Keratinocyte (primary cell): ENCODE data around the gene ATP2A3. TPM values are rescaled to one million over a fixed set of nuclear protein-coding genes. Genes with fewer than 3 reads are reported as not detected.

Experiments used
- DNase-seq: peaks from one replicate; pipeline ENCODE4 v3.0.0-alpha.2; 2011; ENCODE audit warnings: low read depth, missing footprints, low spot score
- FAIRE-seq: peaks from 2 replicates; lab custom pipeline; 2011; peaks lifted over from hg19 to GRCh38; lab: Jason Lieb, UNC
- H2AFZ ChIP-seq: 2 replicates; pipeline ENCODE4 v1.6.0; 2012; ENCODE audit warnings: low read length, control low read depth, inconsistent platforms; ENCODE audit not compliant: control insufficient read depth
- H3K27ac ChIP-seq: 2 replicates; pipeline ENCODE4 v1.5.1; 2011; ENCODE audit warnings: low read length; ENCODE audit not compliant: control insufficient read depth, insufficient read depth
- H3K27me3 ChIP-seq: 3 replicates; pipeline ENCODE4 v1.6.0; 2011; ENCODE audit warnings: low read length; ENCODE audit not compliant: control insufficient read depth, insufficient read depth; ENCODE audit errors: extremely low read depth
- H3K36me3 ChIP-seq, 2 experiments: 2 replicates in 1 of 2; 3 replicates in 1 of 2; pipeline ENCODE4 v1.5.1; 2011; ENCODE audit warnings: low read length in 2 of 2, mild to moderate bottlenecking in 1 of 2; ENCODE audit not compliant: control insufficient read depth in 2 of 2, insufficient read depth in 2 of 2; ENCODE audit errors: extremely low read depth in 1 of 2
- H3K4me1 ChIP-seq: 3 replicates; pipeline ENCODE4 v1.5.1; 2011; ENCODE audit warnings: low read length; ENCODE audit not compliant: control insufficient read depth, insufficient read depth; ENCODE audit errors: extremely low read depth
- H3K4me2 ChIP-seq: 3 replicates; pipeline ENCODE4 v1.6.0; 2011; ENCODE audit warnings: low read depth, low read length; ENCODE audit not compliant: control insufficient read depth, insufficient read depth; ENCODE audit errors: extremely low read depth
- H3K4me3 ChIP-seq, 3 experiments: fragments of 200-600 bp in 1 of 3; sonication (generic) in 1 of 3; 2 replicates in 2 of 3; 3 replicates in 1 of 3; pipeline ENCODE4 v1.5.1; 2011 to 2016; ENCODE audit warnings: low read length in 3 of 3, mild to moderate bottlenecking in 3 of 3, control low read depth in 2 of 3, inconsistent platforms in 1 of 3, low read depth in 1 of 3, mixed read lengths in 1 of 3, mixed run types in 1 of 3, moderate library complexity in 1 of 3; ENCODE audit not compliant: control insufficient read depth in 2 of 3, insufficient read depth in 2 of 3; ENCODE audit errors: extremely low read depth in 1 of 3
- H3K79me2 ChIP-seq: 2 replicates; pipeline ENCODE4 v1.6.0; 2012; ENCODE audit warnings: low read length; ENCODE audit not compliant: control insufficient read depth, insufficient read depth
- H3K9ac ChIP-seq: 3 replicates; pipeline ENCODE4 v1.6.0; 2011; ENCODE audit warnings: low read length; ENCODE audit not compliant: control insufficient read depth, insufficient read depth; ENCODE audit errors: extremely low read depth
- H3K9me1 ChIP-seq: 3 replicates; pipeline ENCODE4 v1.6.0; 2011; ENCODE audit warnings: low read length; ENCODE audit not compliant: control insufficient read depth, insufficient read depth; ENCODE audit errors: extremely low read depth
- H3K9me3 ChIP-seq: 2 replicates; pipeline ENCODE4 v1.5.1; 2012; ENCODE audit warnings: low read depth, low read length; ENCODE audit not compliant: control insufficient read depth
- H4K20me1 ChIP-seq: 3 replicates; pipeline ENCODE4 v1.6.0; 2011; ENCODE audit warnings: low read length; ENCODE audit not compliant: control insufficient read depth, insufficient read depth; ENCODE audit errors: extremely low read depth
- EZH2 ChIP-seq: IDR thresholded peaks from one replicate; pipeline ENCODE4 v1.6.1; 2012; ENCODE audit warnings: inconsistent platforms, mild to moderate bottlenecking, low read length, moderate library complexity
- dilution Hi-C: fragments of 300-500 bp; cut with MboI; formaldehyde crosslinking; loops from one replicate; pipeline ENCODE4 v1.7.0; 2020; ENCODE audit warnings: low sequenced_read_pairs; ENCODE audit not compliant: extremely low pct_ligation_motif_present
- polyA plus RNA-seq, 5 experiments: library from polyadenylated mRNA; depleted of rRNA in 3 of 5; stranded (reverse) in 3 of 5; stranded (forward) in 1 of 5; unstranded in 1 of 5; fragments of >200 nt; gene quantifications; 1 replicate in 1 of 5; 2 replicates in 3 of 5; 3 replicates in 1 of 5; pipeline versions ENCODE4 v1.2.1 to v1.2.3, GENCODE V29; 2011 to 2012; ENCODE audit warnings: missing spikeins in 2 of 5, low read depth in 1 of 5, low replicate concordance in 1 of 5
- TF ChIP-seq, protein P1 (sequence below), 3 experiments: IDR thresholded peaks in 1 of 3; conservative IDR thresholded peaks in 1 of 3; optimal IDR thresholded peaks in 1 of 3; 2 replicates in 2 of 3; 3 replicates in 1 of 3; pipeline versions ENCODE3 to v1.5.1; 2011; ENCODE audit warnings: low read length in 3 of 3, mild to moderate bottlenecking in 3 of 3, moderate library complexity in 2 of 3, control low read depth in 1 of 3, inconsistent platforms in 1 of 3; ENCODE audit not compliant: insufficient read depth in 2 of 3; ENCODE audit errors: extremely low read depth in 1 of 3

ATP2A3 gene
- polyA plus RNA-seq, 1 donor (not counting 4 experiments of a cell fraction or from before 2014, with no cell fraction given) = 0.13 TPM

DNA sequence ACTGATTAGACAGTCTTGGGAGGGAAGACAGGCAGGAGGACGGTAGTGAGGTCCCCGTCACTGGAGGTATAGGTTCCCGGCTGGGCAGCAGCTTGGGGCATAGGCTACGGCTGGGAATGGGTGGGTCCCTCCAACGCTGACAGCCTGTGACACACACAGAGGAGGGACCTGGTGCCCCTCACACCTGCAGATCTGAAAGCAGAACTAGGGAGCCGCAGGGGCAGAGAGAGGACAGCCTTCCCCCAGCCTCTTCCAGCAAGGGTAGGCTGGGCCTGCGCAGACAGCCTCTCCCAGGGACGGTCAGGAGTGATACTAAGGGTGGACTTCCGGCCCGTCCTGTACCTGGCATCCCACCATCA lies 49.9 kb downstream of the ATP2A3 start:
- Histone ChIP-seq H4K20me1 (no peaks in the 10 kb centered on the region), H3K9me1 (no peaks in the 10 kb centered on the region), H3K4me2 (no peak overlapping the region), H3K27me3 (no peaks in the 10 kb centered on the region), H3K79me2 (no peaks in the 10 kb centered on the region), H3K4me1 (no peaks in the 10 kb centered on the region), H3K36me3 (no peaks in the 10 kb centered on the region), H3K27ac (no peak overlapping the region), H3K9me3 (no peaks in the 10 kb centered on the region), H3K9ac (no peak overlapping the region), H3K4me3 (no peak overlapping the region), H2AFZ (no peak overlapping the region)
- DNase-seq (no peak), FAIRE-seq (no peak)
- dilution Hi-C loops = no loop called here
- no peak for TF ChIP-seq EZH2
- TF ChIP-seq, protein P1, sequence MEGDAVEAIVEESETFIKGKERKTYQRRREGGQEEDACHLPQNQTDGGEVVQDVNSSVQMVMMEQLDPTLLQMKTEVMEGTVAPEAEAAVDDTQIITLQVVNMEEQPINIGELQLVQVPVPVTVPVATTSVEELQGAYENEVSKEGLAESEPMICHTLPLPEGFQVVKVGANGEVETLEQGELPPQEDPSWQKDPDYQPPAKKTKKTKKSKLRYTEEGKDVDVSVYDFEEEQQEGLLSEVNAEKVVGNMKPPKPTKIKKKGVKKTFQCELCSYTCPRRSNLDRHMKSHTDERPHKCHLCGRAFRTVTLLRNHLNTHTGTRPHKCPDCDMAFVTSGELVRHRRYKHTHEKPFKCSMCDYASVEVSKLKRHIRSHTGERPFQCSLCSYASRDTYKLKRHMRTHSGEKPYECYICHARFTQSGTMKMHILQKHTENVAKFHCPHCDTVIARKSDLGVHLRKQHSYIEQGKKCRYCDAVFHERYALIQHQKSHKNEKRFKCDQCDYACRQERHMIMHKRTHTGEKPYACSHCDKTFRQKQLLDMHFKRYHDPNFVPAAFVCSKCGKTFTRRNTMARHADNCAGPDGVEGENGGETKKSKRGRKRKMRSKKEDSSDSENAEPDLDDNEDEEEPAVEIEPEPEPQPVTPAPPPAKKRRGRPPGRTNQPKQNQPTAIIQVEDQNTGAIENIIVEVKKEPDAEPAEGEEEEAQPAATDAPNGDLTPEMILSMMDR (optimal IDR thresholded peaks at IDR 0.05 in 1 of 3, IDR thresholded peaks at IDR 0.05 in 1 of 3, conservative IDR thresholded peaks at IDR 0.05 in 1 of 3; ENCODE audit: extremely low read depth in 1 of 3, insufficient read depth in 2 of 3, low read length in 3 of 3) = no peak

DNA sequence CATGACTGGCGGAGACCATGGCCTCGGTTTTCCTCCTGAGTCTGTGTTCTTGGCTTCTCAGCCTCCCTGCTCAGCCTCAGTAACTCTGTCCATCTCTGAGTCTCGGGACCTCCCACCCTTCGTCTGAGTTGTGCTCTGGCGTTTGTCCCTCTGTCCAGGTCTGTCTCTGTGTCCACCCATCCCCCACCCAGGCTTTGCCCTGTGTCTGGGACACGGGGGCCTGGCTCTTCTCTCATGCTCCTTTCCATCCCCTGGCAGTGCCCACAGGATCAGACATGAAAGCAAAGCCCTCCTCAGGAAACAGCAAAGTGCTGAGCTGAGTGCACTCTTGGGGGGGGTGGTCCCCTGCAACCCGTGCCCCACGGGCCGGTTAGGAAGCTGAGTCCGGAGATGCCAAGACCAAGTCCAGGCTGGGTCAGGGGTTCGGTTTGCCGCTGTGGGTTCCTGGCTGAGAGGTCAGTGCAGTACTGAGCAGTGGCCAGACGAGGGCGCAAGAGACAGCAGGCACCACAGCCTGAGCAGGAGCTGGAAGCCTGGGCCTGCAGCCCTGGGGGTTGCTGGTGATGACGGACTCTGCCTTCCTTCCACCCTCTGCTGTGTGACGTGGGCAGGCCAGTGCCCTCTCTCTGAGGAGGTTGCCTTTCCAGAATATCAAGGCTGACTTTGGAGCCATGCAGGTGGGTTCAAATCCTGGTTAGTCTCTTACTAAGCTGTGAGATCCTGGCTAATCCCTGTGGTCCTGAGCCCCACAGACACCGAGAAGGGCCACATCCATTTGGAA lies 50.5 kb downstream of the ATP2A3 start:
- H3K4me3 ChIP-seq = no peak overlapping the region
- H3K4me1 ChIP-seq = no peaks in the 10 kb centered on the region
- no peaks in the 10 kb centered on the region for H3K9me3 ChIP-seq
- no peak for TF ChIP-seq EZH2
- TF ChIP-seq, protein P1 (optimal IDR thresholded peaks at IDR 0.05 in 1 of 3, IDR thresholded peaks at IDR 0.05 in 1 of 3, conservative IDR thresholded peaks at IDR 0.05 in 1 of 3; ENCODE audit: extremely low read depth in 1 of 3, insufficient read depth in 2 of 3, low read length in 3 of 3) = peak; percentile 97 to 99 (median 97)
- no peaks in the 10 kb centered on the region for H3K79me2 ChIP-seq
- H3K27ac ChIP-seq = no peak overlapping the region
- H3K9ac ChIP-seq = no peak overlapping the region
- DNase-seq = no peak
- H3K36me3 ChIP-seq = no peaks in the 10 kb centered on the region
- no peaks in the 10 kb centered on the region for H4K20me1 ChIP-seq
- H3K9me1 ChIP-seq = no peaks in the 10 kb centered on the region
- dilution Hi-C loops = no loop called here
- no peak overlapping the region for H2AFZ ChIP-seq
- H3K4me2 ChIP-seq = no peak overlapping the region
- peak; percentile 48 for FAIRE-seq
- H3K27me3 ChIP-seq = no peaks in the 10 kb centered on the region
